Measurements from ENCODE around the gene GDF2.

- TF ChIP-seq, protein P1, sequence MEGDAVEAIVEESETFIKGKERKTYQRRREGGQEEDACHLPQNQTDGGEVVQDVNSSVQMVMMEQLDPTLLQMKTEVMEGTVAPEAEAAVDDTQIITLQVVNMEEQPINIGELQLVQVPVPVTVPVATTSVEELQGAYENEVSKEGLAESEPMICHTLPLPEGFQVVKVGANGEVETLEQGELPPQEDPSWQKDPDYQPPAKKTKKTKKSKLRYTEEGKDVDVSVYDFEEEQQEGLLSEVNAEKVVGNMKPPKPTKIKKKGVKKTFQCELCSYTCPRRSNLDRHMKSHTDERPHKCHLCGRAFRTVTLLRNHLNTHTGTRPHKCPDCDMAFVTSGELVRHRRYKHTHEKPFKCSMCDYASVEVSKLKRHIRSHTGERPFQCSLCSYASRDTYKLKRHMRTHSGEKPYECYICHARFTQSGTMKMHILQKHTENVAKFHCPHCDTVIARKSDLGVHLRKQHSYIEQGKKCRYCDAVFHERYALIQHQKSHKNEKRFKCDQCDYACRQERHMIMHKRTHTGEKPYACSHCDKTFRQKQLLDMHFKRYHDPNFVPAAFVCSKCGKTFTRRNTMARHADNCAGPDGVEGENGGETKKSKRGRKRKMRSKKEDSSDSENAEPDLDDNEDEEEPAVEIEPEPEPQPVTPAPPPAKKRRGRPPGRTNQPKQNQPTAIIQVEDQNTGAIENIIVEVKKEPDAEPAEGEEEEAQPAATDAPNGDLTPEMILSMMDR (IDR thresholded peaks at IDR 0.05; ENCODE audit: insufficient read depth, low read length) = no peak
- TF ChIP-seq SPI1 (IDR thresholded peaks at IDR 0.05; ENCODE audit: borderline replicate concordance, low read depth) = no peak
Measured at GRCh38 chr10:47305566-47305965, 16.7 kb upstream of the GDF2 start.
